Measurements from ENCODE around the gene METTL5.

Gene METTL5

GRCh38 chr2:169765523-169765922 is 59.2 kb downstream of the METTL5 start:
- H3K4me1 ChIP-seq, result no peaks in the 10 kb centered on the region
- no peaks in the 10 kb centered on the region for H3K27me3 ChIP-seq
- no peak for DNase-seq
- H3K4me3 ChIP-seq (ENCODE audit: low read depth, low read length), result no peak overlapping the region
- no peaks in the 10 kb centered on the region for H3K9me3 ChIP-seq
- TF ChIP-seq CTCF (IDR thresholded peaks at IDR 0.05; ENCODE audit: low read depth, low read length), result no peak
- H3K36me3 ChIP-seq, result no peaks in the 10 kb centered on the region

GRCh38 chr2:169761970-169762292 is 62.8 kb downstream of the METTL5 start:
- Histone ChIP-seq H3K36me3 (no peaks in the 10 kb centered on the region), H3K9me3 (no peaks in the 10 kb centered on the region), H3K4me3 (ENCODE audit: low read depth, low read length) (no peak overlapping the region), H3K4me1 (no peaks in the 10 kb centered on the region), H3K27me3 (no peaks in the 10 kb centered on the region)
- no peak for TF ChIP-seq CTCF (IDR thresholded peaks at IDR 0.05; ENCODE audit: low read depth, low read length)
- DNase-seq, result no peak
